GM19238 (cell line): ENCODE results near the gene RNF181.
A peak's percentile ranks its signal among the peaks of the same experiment; 100 is the strongest.
"Not testable (repeated sequence)": the region's sequence is repeated elsewhere in the genome, so short reads cannot be mapped to it uniquely, and the experiment has no call there.

Experiments used
- DNase-seq: peaks from one replicate; pipeline ENCODE4 v3.0.0; 2011; ENCODE audit warnings: low spot score; ENCODE audit not compliant: insufficient read length

RNF181 gene

GRCh38 chr2:85596026-85596333, 435 bp downstream of the RNF181 start:
- DNase-seq = no peak

GRCh38 chr2:85596486-85597143, 1.1 kb downstream of the RNF181 start:
- no peak for DNase-seq

- no peak for DNase-seq
These were observed 1.7 kb downstream of the RNF181 start for GRCh38 chr2:85597241-85597640.

- no peak for DNase-seq
These were observed 3.2 kb downstream of the RNF181 start for GRCh38 chr2:85598594-85599340.

- no peak for DNase-seq
These were observed 4.1 kb downstream of the RNF181 start for GRCh38 chr2:85599468-85600234.

GRCh38 chr2:85600235-85600575, 4.7 kb downstream of the RNF181 start:
- no peak for DNase-seq

GRCh38 chr2:85600951-85601770, 5.6 kb downstream of the RNF181 start:
- DNase-seq = no peak

- DNase-seq = no peak
These were observed 6.4 kb downstream of the RNF181 start for GRCh38 chr2:85601771-85602475.

GRCh38 chr2:85602476-85603234, 7.1 kb downstream of the RNF181 start, which contains the start of gene TMEM150A:
Gene TMEM150A, minus strand, starts transcription at chr2:85602698. Its CDS starts 750 bp downstream, at chr2:85601948.
- peak; percentile 92 for DNase-seq

GRCh38 chr2:85604133-85604444, 8.5 kb downstream of the RNF181 start:
- not testable (repeated sequence) for DNase-seq

- DNase-seq = no peak
These were observed 9.2 kb downstream of the RNF181 start for GRCh38 chr2:85604568-85605339.

GRCh38 chr2:85605406-85606115, 10.0 kb downstream of the RNF181 start:
- no peak for DNase-seq

- no peak for DNase-seq
These were observed 10.5 kb downstream of the RNF181 start for GRCh38 chr2:85606116-85606455.

GRCh38 chr2:85607268-85608215, 12.0 kb downstream of the RNF181 start:
- DNase-seq = no peak

- DNase-seq = no peak
These were observed 15.7 kb downstream of the RNF181 start for GRCh38 chr2:85611217-85611704.

- DNase-seq = peak; percentile 92
These were observed 16.4 kb downstream of the RNF181 start, which contains the start of gene C2orf68 for GRCh38 chr2:85611705-85612587. Gene C2orf68, minus strand, starts transcription at chr2:85612066. Its CDS starts 82 bp downstream, at chr2:85611984.
